Thyroid gland (tissue), 4 donors: Measurements from ENCODE around the gene OR1I1.

Experiments used
- POLR2A ChIP-seq, 2 donors: fragments of 450-650 bp; IDR thresholded peaks; one replicate each; pipeline ENCODE4 v1.6.1; 2017; ENCODE audit warnings: antibody characterized with exemption in 2 of 2, mild to moderate bottlenecking in 2 of 2, moderate library complexity in 1 of 2
- TF ChIP-seq, protein P1 (sequence below), 6 experiments: fragments of 200-600 bp in 3 of 6; fragments of 450-650 bp in 3 of 6; sonication (generic) in 3 of 6; IDR thresholded peaks; one replicate each; pipeline ENCODE4 v1.5.1; 2016 to 2019; ENCODE audit warnings: antibody characterized with exemption in 6 of 6, mild to moderate bottlenecking in 2 of 6, inconsistent platforms in 1 of 6, moderate library complexity in 1 of 6

DNA sequence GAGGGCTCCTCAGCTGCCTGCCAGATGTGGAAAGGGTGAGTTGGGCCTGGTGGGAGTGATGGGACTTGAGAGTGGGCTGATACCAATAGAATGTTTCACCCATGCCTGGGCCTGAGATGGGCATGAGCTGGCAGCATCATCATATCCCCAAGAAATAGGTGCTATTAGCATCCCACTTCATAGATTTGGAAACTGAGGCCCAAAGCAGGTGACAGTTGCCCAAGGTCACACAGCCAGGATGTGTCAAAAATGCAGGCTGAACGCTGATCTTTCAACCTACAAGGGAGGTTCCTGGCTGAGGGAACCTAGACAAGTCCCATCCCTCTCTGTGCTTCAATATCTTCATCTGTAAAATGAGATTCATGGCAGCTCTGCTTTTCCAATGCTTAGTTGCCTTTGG, 29.7 kb downstream of the OR1I1 start:
- TF ChIP-seq, protein P1, sequence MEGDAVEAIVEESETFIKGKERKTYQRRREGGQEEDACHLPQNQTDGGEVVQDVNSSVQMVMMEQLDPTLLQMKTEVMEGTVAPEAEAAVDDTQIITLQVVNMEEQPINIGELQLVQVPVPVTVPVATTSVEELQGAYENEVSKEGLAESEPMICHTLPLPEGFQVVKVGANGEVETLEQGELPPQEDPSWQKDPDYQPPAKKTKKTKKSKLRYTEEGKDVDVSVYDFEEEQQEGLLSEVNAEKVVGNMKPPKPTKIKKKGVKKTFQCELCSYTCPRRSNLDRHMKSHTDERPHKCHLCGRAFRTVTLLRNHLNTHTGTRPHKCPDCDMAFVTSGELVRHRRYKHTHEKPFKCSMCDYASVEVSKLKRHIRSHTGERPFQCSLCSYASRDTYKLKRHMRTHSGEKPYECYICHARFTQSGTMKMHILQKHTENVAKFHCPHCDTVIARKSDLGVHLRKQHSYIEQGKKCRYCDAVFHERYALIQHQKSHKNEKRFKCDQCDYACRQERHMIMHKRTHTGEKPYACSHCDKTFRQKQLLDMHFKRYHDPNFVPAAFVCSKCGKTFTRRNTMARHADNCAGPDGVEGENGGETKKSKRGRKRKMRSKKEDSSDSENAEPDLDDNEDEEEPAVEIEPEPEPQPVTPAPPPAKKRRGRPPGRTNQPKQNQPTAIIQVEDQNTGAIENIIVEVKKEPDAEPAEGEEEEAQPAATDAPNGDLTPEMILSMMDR (IDR thresholded peaks at IDR 0.05) = no peak
- no peak for TF ChIP-seq POLR2A (IDR thresholded peaks at IDR 0.05)
